Stimulated activated CD8-positive, alpha-beta memory T cell treated with anti-CD3 and anti-CD28 coated beads, Interleukin-4, amount 100 ng/mL, for 1 hour (primary cell): Measurements from ENCODE around the gene SNX30.

ENCODE experiments used
- DNase-seq, 2 donors: peaks; one replicate each; pipeline ENCODE4 v3.0.0-alpha.2; 2020; ENCODE audit warnings: low read depth in 2 of 2, low spot score in 1 of 2

The SNX30 gene

GRCh38 chr9:112917047-112917986 is 166.8 kb downstream of the SNX30 start:
- DNase-seq = no peak

- no peak for DNase-seq
Observed at GRCh38 chr9:112917987-112918362, 167.4 kb downstream of the SNX30 start.

GRCh38 chr9:112921549-112921948 is 171.0 kb downstream of the SNX30 start:
- no peak for DNase-seq
